B cell (primary cell): ENCODE results near the gene SLC39A11. TPM values are rescaled to one million over a fixed set of nuclear protein-coding genes. Genes with fewer than 3 reads are reported as not detected.

Source experiments
- ATAC-seq: fragments of 200-7000 bp; cut with Tn5 transposase; one replicate; pipeline ENCODE4 v1.10.0; 2021; ENCODE audit warnings: low read depth, mild to moderate bottlenecking, moderate number of reproducible peaks, moderate library complexity
- CTCF ChIA-PET: fragments of 350-600 bp; sonication (Branson Sonifier 250); formaldehyde crosslinking; loops from one replicate; lab custom pipeline; 2021; ENCODE audit warnings: antibody characterized with exemption, inconsistent platforms; lab: Charles Lee
- POLR2A ChIA-PET: fragments of 350-600 bp; sonication (Branson Sonifier 250); formaldehyde crosslinking; loops from one replicate; lab custom pipeline; 2021; ENCODE audit warnings: antibody characterized with exemption; lab: Charles Lee
- DNase-seq: peaks from one replicate; pipeline ENCODE4 v3.0.0; 2013
- H2AFZ ChIP-seq: 2 replicates; pipeline ENCODE4 v1.6.1; 2012; ENCODE audit warnings: mild to moderate bottlenecking, low read depth, low read length; ENCODE audit not compliant: insufficient read depth, poor library complexity, severe bottlenecking
- H3K27ac ChIP-seq, 2 donors: 1 replicate in 1 of 2; 2 replicates in 1 of 2; pipeline ENCODE4 v1.5.1; 2012 to 2013; ENCODE audit warnings: low read length in 2 of 2, mild to moderate bottlenecking in 2 of 2, moderate library complexity in 1 of 2
- H3K27me3 ChIP-seq, 4 experiments: fragments of 200-600 bp in 1 of 4; sonication (generic) in 1 of 4; replicated peaks in 1 of 4; 1 replicate in 2 of 4; 2 replicates in 2 of 4; pipeline versions ENCODE4 v1.6.1 to v1.7.0; 2013 to 2016; ENCODE audit warnings: low read length in 3 of 4, mild to moderate bottlenecking in 2 of 4, mixed read lengths in 1 of 4, moderate library complexity in 1 of 4; ENCODE audit not compliant: insufficient read depth in 4 of 4, control insufficient read depth in 3 of 4; ENCODE audit errors: control extremely low read depth in 1 of 4
- H3K36me3 ChIP-seq, 2 experiments: replicated peaks in 1 of 2; 1 replicate in 1 of 2; 2 replicates in 1 of 2; pipeline versions ENCODE4 v1.6.1 to v1.7.1; 2013; ENCODE audit warnings: low read length in 1 of 2; ENCODE audit not compliant: insufficient read depth in 2 of 2, control insufficient read depth in 1 of 2; ENCODE audit errors: control extremely low read depth in 1 of 2, extremely low read depth in 1 of 2
- H3K4me1 ChIP-seq, 2 donors: fragments of 200-600 bp in 1 of 2; sonication (generic) in 1 of 2; 1 replicate in 1 of 2; 2 replicates in 1 of 2; pipeline versions ENCODE4 v1.5.1 to v1.6.1; 2013 to 2017; ENCODE audit warnings: low read length in 2 of 2; ENCODE audit not compliant: control insufficient read depth in 2 of 2, insufficient read depth in 2 of 2
- H3K4me2 ChIP-seq: replicated peaks from 2 replicates; pipeline ENCODE3; 2012; ENCODE audit warnings: mild to moderate bottlenecking, low read depth, low read length; ENCODE audit not compliant: poor library complexity, severe bottlenecking
- H3K4me3 ChIP-seq, 5 experiments: fragments of 200-600 bp in 1 of 5; sonication (generic) in 1 of 5; 1 replicate in 3 of 5; 2 replicates in 2 of 5; pipeline versions ENCODE4 v1.5.1 to v1.7.0; 2011 to 2016; ENCODE audit warnings: low read length in 4 of 5, mild to moderate bottlenecking in 4 of 5, low read depth in 2 of 5, control low read depth in 1 of 5, moderate library complexity in 1 of 5; ENCODE audit not compliant: insufficient read depth in 1 of 5; ENCODE audit errors: control extremely low read depth in 1 of 5, extremely low read depth in 1 of 5
- H3K79me2 ChIP-seq: fragments of 200-600 bp; sonication (generic); one replicate; pipeline ENCODE4 v1.6.0; 2016; ENCODE audit warnings: low read length; ENCODE audit not compliant: control insufficient read depth, insufficient read depth
- H3K9ac ChIP-seq: fragments of 200-600 bp; sonication (generic); 2 replicates; pipeline ENCODE4 v1.6.1; 2017; ENCODE audit warnings: mild to moderate bottlenecking, low read length, moderate library complexity
- H3K9me3 ChIP-seq, 3 donors: one replicate each; pipeline versions ENCODE4 v1.6.1 to v1.7.1; 2013; ENCODE audit warnings: low read length in 2 of 3; ENCODE audit not compliant: control insufficient read depth in 2 of 3, insufficient read depth in 1 of 3; ENCODE audit errors: control extremely low read depth in 1 of 3
- H4K20me1 ChIP-seq: 2 replicates; pipeline ENCODE4 v1.6.0; 2012; ENCODE audit warnings: mild to moderate bottlenecking, low read length; ENCODE audit not compliant: insufficient read depth, control insufficient read depth, poor library complexity, severe bottlenecking
- H3K27ac Mint-ChIP-seq: one replicate; pipeline ENCODE4 v1.8.0; 2021; ENCODE audit warnings: mixed read lengths
- H3K27me3 Mint-ChIP-seq: one replicate; pipeline ENCODE4 v1.8.0; 2021; ENCODE audit warnings: mixed read lengths
- H3K4me1 Mint-ChIP-seq: one replicate; pipeline ENCODE4 v1.8.0; 2021; ENCODE audit warnings: mixed read lengths
- H3K4me3 Mint-ChIP-seq: one replicate; pipeline ENCODE4 v1.8.0; 2021; ENCODE audit warnings: mixed read lengths
- H3K9me3 Mint-ChIP-seq: one replicate; pipeline ENCODE4 v1.8.0; 2022; ENCODE audit warnings: mixed read lengths; ENCODE audit not compliant: insufficient read depth
- CTCF ChIP-seq: fragments of 200-600 bp; IDR thresholded peaks from one replicate; pipeline ENCODE4 v1.8.0; 2022; ENCODE audit warnings: antibody characterized with exemption, mild to moderate bottlenecking
- EZH2 ChIP-seq: IDR thresholded peaks from 2 replicates; pipeline ENCODE4 v1.6.1; 2012; ENCODE audit warnings: borderline replicate concordance, low read depth, mild to moderate bottlenecking, moderate library complexity, low read length; ENCODE audit not compliant: insufficient read depth, poor library complexity, severe bottlenecking
- WGBS: methylation state at CpG from one replicate; pipeline ENCODE4 v1.1.5; 2013; ENCODE audit warnings: missing lambda C conversion rate; ENCODE audit not compliant: insufficient coverage; 5-methylcytosine and 5-hydroxymethylcytosine counted together
- intact Hi-C: fragments of 100-400 bp; cut with micrococcal nuclease; formaldehyde crosslinking; loops from one replicate; pipeline ENCODE4 v1.10.0; 2022
- polyA plus RNA-seq: library from polyadenylated mRNA; depleted of rRNA; stranded (reverse); fragments of >200 nt; gene quantifications from 2 replicates; pipeline ENCODE4 v1.2.3, GENCODE V29; 2012
- total RNA-seq, 2 donors: library from RNA; stranded (reverse); fragments of 120-200 nt in 1 of 2; gene quantifications; 1 replicate in 1 of 2; 2 replicates in 1 of 2; pipeline versions ENCODE4 v1.2.3 to v1.2.4, GENCODE V29; 2013 to 2022

Gene SLC39A11
- total and polyA plus RNA-seq, 2 donors (not counting 1 experiment from before 2014, with no cell fraction given): 6.9 to 39.6 TPM

GRCh38 chr17:73005360-73005759 lies 87.1 kb downstream of the SLC39A11 start:
- Histone ChIP-seq H3K4me2 (no peak overlapping the region), H4K20me1 (no peaks in the 10 kb centered on the region), H3K36me3 (no peaks in the 10 kb centered on the region), H3K27ac (no peak overlapping the region), H3K27me3 (no peaks in the 10 kb centered on the region), H3K4me3 (no peak overlapping the region), H3K79me2 (no peaks in the 10 kb centered on the region), H3K9me3 (peaks cover 0 to 15% (median 0%) of the 10 kb centered on the region in 3 donors), H3K4me1 (no peaks in the 10 kb centered on the region), H3K9ac (no peak overlapping the region), H2AFZ (no peak overlapping the region)
- Mint-ChIP-seq H3K4me1 (no peaks in the 10 kb centered on the region), H3K4me3 (no peak overlapping the region), H3K9me3 (peaks cover 5% of the 10 kb centered on the region), H3K27ac (no peak overlapping the region), H3K27me3 (no peaks in the 10 kb centered on the region)
- TF ChIP-seq CTCF (no peak), EZH2 (no peak)
- 88% methylated on average over 6 of the region's 8 CpGs for WGBS
- ChIA-PET POLR2A (no interaction called here), CTCF (no interaction called here)
- ATAC-seq (no peak), DNase-seq (no peak)
- intact Hi-C loops: no loop called here

- no peak overlapping the region for H3K27ac ChIP-seq
- ATAC-seq (no peak), DNase-seq (no peak)
- WGBS: 79% methylated on average over 3 of the region's 6 CpGs
- ChIA-PET POLR2A (no interaction called here), CTCF (no interaction called here)
- Mint-ChIP-seq H3K4me1 (no peaks in the 10 kb centered on the region), H3K27ac (no peak overlapping the region), H3K4me3 (no peak overlapping the region), H3K27me3 (no peaks in the 10 kb centered on the region), H3K9me3 (peaks cover 5% of the 10 kb centered on the region)
- no peaks in the 10 kb centered on the region for H3K4me1 ChIP-seq
- H3K27me3 ChIP-seq: no peaks in the 10 kb centered on the region
- H3K9me3 ChIP-seq: peaks cover 0 to 15% (median 0%) of the 10 kb centered on the region in 3 donors
- H3K36me3 ChIP-seq: no peaks in the 10 kb centered on the region
- H4K20me1 ChIP-seq: no peaks in the 10 kb centered on the region
- no peak overlapping the region for H2AFZ ChIP-seq
- TF ChIP-seq CTCF: no peak
- no peak for TF ChIP-seq EZH2
- H3K79me2 ChIP-seq: no peaks in the 10 kb centered on the region
- intact Hi-C loops: no loop called here
- H3K4me3 ChIP-seq: no peak overlapping the region
- H3K9ac ChIP-seq: no peak overlapping the region
- H3K4me2 ChIP-seq: no peak overlapping the region
Measured at GRCh38 chr17:73003487-73003886, 89.0 kb downstream of the SLC39A11 start.
